ENCODE results near the gene CFAP74. TPM values are rescaled to one million over a fixed set of nuclear protein-coding genes. Genes with fewer than 3 reads are reported as not detected.

CFAP74 gene
- total RNA-seq, 2 donors from 2014 or later: not detected

GRCh38 chr1:2030076-2030871 is 26.7 kb upstream of the CFAP74 start:
- no peak for DNase-seq (ENCODE audit: low spot score)
- Histone ChIP-seq H3K27ac (no peak overlapping the region), H3K4me1 (peaks cover 0 to 5% of the 10 kb centered on the region in 2 donors), H3K9me3 (no peaks in the 10 kb centered on the region), H3K4me3 (no peak overlapping the region), H3K36me3 (no peaks in the 10 kb centered on the region), H3K27me3 (no peaks in the 10 kb centered on the region)
- no peak for TF ChIP-seq CTCF (IDR thresholded peaks at IDR 0.05)

- no peaks in the 10 kb centered on the region for H3K9me3 ChIP-seq
- H3K4me1 ChIP-seq: peaks cover 0 to 7% of the 10 kb centered on the region in 2 donors
- no peaks in the 10 kb centered on the region for H3K36me3 ChIP-seq
- H3K27me3 ChIP-seq: no peaks in the 10 kb centered on the region
- no peak overlapping the region for H3K4me3 ChIP-seq
- DNase-seq (ENCODE audit: low spot score): no peak
- no peak overlapping the region for H3K27ac ChIP-seq
- no peak for TF ChIP-seq CTCF (IDR thresholded peaks at IDR 0.05)
These were observed 26.0 kb upstream of the CFAP74 start for GRCh38 chr1:2029561-2029960.

- Histone ChIP-seq H3K4me1 (peaks cover 0 to 7% of the 10 kb centered on the region in 2 donors), H3K27ac (no peak overlapping the region), H3K36me3 (no peaks in the 10 kb centered on the region), H3K27me3 (no peaks in the 10 kb centered on the region), H3K9me3 (no peaks in the 10 kb centered on the region), H3K4me3 (no peak overlapping the region)
- DNase-seq (ENCODE audit: low spot score): no peak
- TF ChIP-seq CTCF (IDR thresholded peaks at IDR 0.05): no peak
These were observed 25.4 kb upstream of the CFAP74 start for GRCh38 chr1:2028870-2029560.

GRCh38 chr1:2027961-2028583 is 24.5 kb upstream of the CFAP74 start:
- TF ChIP-seq CTCF (IDR thresholded peaks at IDR 0.05): no peak
- peaks cover 0 to 7% of the 10 kb centered on the region in 2 donors for H3K4me1 ChIP-seq
- no peaks in the 10 kb centered on the region for H3K27me3 ChIP-seq
- no peak overlapping the region for H3K27ac ChIP-seq
- H3K36me3 ChIP-seq: no peaks in the 10 kb centered on the region
- no peak for DNase-seq (ENCODE audit: low spot score)
- no peaks in the 10 kb centered on the region for H3K9me3 ChIP-seq
- no peak overlapping the region for H3K4me3 ChIP-seq

- H3K27ac ChIP-seq: no peak overlapping the region
- H3K4me1 ChIP-seq: peaks cover 0 to 7% of the 10 kb centered on the region in 2 donors
- H3K9me3 ChIP-seq: no peaks in the 10 kb centered on the region
- peaks cover 2 to 13% of the 10 kb centered on the region in 2 donors for H3K27me3 ChIP-seq
- H3K4me3 ChIP-seq: peak overlapping the region in 1 of 2 donors; percentile 4
- no peak for TF ChIP-seq CTCF (IDR thresholded peaks at IDR 0.05)
- DNase-seq (ENCODE audit: low spot score): no peak
- no peaks in the 10 kb centered on the region for H3K36me3 ChIP-seq
These were observed 21.9 kb upstream of the CFAP74 start for GRCh38 chr1:2025491-2025981.

Data from right atrium auricular region (tissue), 2 donors.